IMR-90 (cell line): Measurements from ENCODE around the gene MYO9B.

Source experiments
- BHLHE40 ChIP-seq: fragments of 150-350 bp; IDR thresholded peaks from 2 replicates; pipeline ENCODE4 v1.6.1; 2016; ENCODE audit warnings: mild to moderate bottlenecking, low read depth, low read length
- CEBPB ChIP-seq: IDR thresholded peaks from 2 replicates; pipeline ENCODE4 v1.6.1; 2012; ENCODE audit warnings: low read depth, low read length, improper control_type of control experiment
- FOS ChIP-seq: fragments of 150-350 bp; IDR thresholded peaks from 2 replicates; pipeline ENCODE4 v1.6.1; 2016; ENCODE audit warnings: low read depth, low read length
- MAFK ChIP-seq: IDR thresholded peaks from 2 replicates; pipeline ENCODE4 v1.6.1; 2012; ENCODE audit warnings: low read depth, low read length, improper control_type of control experiment
- MXI1 ChIP-seq: IDR thresholded peaks from 2 replicates; pipeline ENCODE4 v1.6.1; 2012; ENCODE audit warnings: low read depth, mild to moderate bottlenecking, low read length, moderate library complexity, borderline replicate concordance
- POLR2A ChIP-seq: IDR thresholded peaks from 2 replicates; pipeline ENCODE4 v1.6.1; 2012; ENCODE audit warnings: mild to moderate bottlenecking, low read depth, low read length
- RAD21 ChIP-seq: IDR thresholded peaks from 2 replicates; pipeline ENCODE4 v1.6.1; 2012; ENCODE audit warnings: low read length, improper control_type of control experiment
- RCOR1 ChIP-seq: IDR thresholded peaks from 2 replicates; pipeline ENCODE4 v1.6.1; 2012; ENCODE audit warnings: mild to moderate bottlenecking, low read length, improper control_type of control experiment; ENCODE audit not compliant: insufficient replicate concordance
- RFX5 ChIP-seq: IDR thresholded peaks from 2 replicates; pipeline ENCODE4 v1.8.0; 2012; ENCODE audit warnings: low read depth, mild to moderate bottlenecking, low read length, moderate library complexity
- SMC3 ChIP-seq: fragments of 150-350 bp; IDR thresholded peaks from 2 replicates; pipeline ENCODE4 v1.6.1; 2016; ENCODE audit warnings: low read depth, mild to moderate bottlenecking, antibody characterized with exemption, low read length, moderate library complexity
- TF ChIP-seq, protein P1 (sequence below): conservative IDR thresholded peaks from 2 replicates; pipeline ENCODE4 v1.5.1; 2012; ENCODE audit warnings: mild to moderate bottlenecking, low read depth, low read length, improper control_type of control experiment

DNA sequence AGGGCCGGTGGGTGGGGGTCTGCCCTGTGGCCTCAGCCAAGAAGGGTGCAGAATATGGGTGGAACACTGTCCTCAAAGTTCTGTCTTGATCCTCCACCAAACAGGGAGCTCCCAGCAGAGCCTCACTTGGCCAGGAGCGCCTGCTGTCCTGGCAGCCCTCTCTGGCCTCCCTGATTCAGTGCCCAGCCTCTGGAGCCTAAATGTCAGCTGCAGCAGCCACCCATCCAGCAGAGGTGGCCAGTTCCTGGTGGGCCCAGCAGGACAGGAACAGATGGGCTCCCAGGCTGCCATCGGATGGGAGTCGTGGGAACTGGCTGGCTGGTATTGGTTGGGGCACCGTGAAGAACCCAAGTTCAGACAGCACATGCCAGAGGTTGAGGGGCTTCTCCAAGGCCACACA lies 137.8 kb downstream of the MYO9B start:
- TF ChIP-seq BHLHE40 (no peak), POLR2A (no peak), RAD21 (no peak), RFX5 (no peak), RCOR1 (no peak), MAFK (no peak), SMC3 (no peak), CEBPB (no peak), FOS (no peak), MXI1 (no peak)
- TF ChIP-seq, protein P1, sequence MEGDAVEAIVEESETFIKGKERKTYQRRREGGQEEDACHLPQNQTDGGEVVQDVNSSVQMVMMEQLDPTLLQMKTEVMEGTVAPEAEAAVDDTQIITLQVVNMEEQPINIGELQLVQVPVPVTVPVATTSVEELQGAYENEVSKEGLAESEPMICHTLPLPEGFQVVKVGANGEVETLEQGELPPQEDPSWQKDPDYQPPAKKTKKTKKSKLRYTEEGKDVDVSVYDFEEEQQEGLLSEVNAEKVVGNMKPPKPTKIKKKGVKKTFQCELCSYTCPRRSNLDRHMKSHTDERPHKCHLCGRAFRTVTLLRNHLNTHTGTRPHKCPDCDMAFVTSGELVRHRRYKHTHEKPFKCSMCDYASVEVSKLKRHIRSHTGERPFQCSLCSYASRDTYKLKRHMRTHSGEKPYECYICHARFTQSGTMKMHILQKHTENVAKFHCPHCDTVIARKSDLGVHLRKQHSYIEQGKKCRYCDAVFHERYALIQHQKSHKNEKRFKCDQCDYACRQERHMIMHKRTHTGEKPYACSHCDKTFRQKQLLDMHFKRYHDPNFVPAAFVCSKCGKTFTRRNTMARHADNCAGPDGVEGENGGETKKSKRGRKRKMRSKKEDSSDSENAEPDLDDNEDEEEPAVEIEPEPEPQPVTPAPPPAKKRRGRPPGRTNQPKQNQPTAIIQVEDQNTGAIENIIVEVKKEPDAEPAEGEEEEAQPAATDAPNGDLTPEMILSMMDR, result no peak
